K562 (cell line): Measurements from ENCODE around the gene SHISAL1.

ENCODE experiments used
- TAF9B ChIP-seq: fragments of 450-650 bp; IDR thresholded peaks from 2 replicates; pipeline ENCODE4 v1.6.1; 2018; ENCODE audit warnings: mild to moderate bottlenecking; ENCODE audit not compliant: partially characterized antibody
- ZNF76 ChIP-seq: fragments of 250-450 bp; sonication (Bioruptor Pico); IDR thresholded peaks from 2 replicates; pipeline ENCODE4 v1.4.0; 2020; ENCODE audit warnings: mild to moderate bottlenecking, moderate library complexity, borderline replicate concordance
- TF ChIP-seq, protein P1 (sequence below): fragments of 200-400 bp; formaldehyde crosslinking; IDR thresholded peaks from 2 replicates; pipeline ENCODE4 v1.6.1; 2017; ENCODE audit warnings: mild to moderate bottlenecking, low read depth, low read length, moderate library complexity
- TF ChIP-seq, protein P2 (sequence below), 3 experiments: IDR thresholded peaks in 2 of 3; conservative IDR thresholded peaks in 1 of 3; 2 replicates each; pipeline ENCODE4 v1.5.1; 2011 to 2012; ENCODE audit warnings: low read length in 3 of 3, mild to moderate bottlenecking in 3 of 3, control low read depth in 2 of 3, improper control_type of control experiment in 1 of 3, inconsistent platforms in 1 of 3, low read depth in 1 of 3, mixed read lengths in 1 of 3, moderate library complexity in 1 of 3; ENCODE audit not compliant: insufficient read depth in 2 of 3

DNA sequence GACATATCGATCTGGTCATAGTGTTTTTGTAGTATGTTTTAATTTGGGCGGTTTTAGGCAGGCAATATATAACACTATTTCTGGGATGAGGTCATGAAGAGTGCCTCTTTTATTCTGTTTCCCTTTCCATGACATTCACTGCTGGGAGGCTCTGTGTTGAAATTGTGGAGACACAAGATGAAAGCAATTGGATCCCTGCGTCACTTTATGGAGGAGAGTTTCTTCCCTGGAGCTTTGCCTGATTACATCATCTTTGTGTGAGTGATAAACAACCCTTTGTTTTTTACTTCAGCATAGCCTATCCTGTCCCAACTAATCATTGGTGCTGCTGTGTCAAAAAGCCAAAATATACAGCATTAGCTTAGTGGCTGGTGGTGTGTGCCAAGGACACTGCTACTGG, 83.4 kb downstream of the SHISAL1 start:
- TF ChIP-seq, protein P1, sequence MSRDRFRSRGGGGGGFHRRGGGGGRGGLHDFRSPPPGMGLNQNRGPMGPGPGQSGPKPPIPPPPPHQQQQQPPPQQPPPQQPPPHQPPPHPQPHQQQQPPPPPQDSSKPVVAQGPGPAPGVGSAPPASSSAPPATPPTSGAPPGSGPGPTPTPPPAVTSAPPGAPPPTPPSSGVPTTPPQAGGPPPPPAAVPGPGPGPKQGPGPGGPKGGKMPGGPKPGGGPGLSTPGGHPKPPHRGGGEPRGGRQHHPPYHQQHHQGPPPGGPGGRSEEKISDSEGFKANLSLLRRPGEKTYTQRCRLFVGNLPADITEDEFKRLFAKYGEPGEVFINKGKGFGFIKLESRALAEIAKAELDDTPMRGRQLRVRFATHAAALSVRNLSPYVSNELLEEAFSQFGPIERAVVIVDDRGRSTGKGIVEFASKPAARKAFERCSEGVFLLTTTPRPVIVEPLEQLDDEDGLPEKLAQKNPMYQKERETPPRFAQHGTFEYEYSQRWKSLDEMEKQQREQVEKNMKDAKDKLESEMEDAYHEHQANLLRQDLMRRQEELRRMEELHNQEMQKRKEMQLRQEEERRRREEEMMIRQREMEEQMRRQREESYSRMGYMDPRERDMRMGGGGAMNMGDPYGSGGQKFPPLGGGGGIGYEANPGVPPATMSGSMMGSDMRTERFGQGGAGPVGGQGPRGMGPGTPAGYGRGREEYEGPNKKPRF, result no peak
- TF ChIP-seq TAF9B (no peak), ZNF76 (CRISPR knock-in tag) (no peak)
- TF ChIP-seq, protein P2, sequence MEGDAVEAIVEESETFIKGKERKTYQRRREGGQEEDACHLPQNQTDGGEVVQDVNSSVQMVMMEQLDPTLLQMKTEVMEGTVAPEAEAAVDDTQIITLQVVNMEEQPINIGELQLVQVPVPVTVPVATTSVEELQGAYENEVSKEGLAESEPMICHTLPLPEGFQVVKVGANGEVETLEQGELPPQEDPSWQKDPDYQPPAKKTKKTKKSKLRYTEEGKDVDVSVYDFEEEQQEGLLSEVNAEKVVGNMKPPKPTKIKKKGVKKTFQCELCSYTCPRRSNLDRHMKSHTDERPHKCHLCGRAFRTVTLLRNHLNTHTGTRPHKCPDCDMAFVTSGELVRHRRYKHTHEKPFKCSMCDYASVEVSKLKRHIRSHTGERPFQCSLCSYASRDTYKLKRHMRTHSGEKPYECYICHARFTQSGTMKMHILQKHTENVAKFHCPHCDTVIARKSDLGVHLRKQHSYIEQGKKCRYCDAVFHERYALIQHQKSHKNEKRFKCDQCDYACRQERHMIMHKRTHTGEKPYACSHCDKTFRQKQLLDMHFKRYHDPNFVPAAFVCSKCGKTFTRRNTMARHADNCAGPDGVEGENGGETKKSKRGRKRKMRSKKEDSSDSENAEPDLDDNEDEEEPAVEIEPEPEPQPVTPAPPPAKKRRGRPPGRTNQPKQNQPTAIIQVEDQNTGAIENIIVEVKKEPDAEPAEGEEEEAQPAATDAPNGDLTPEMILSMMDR (IDR thresholded peaks at IDR 0.05 in 2 of 3, conservative IDR thresholded peaks at IDR 0.05 in 1 of 3; ENCODE audit: insufficient read depth in 2 of 3, low read depth in 1 of 3, low read length in 3 of 3), result no peak
